ENCODE data around the gene VEZT.
"Not testable (repeated sequence)": the region's sequence is repeated elsewhere in the genome, so short reads cannot be mapped to it uniquely, and the experiment has no call there.

Gene VEZT

GRCh38 chr12:95217377-95218149 is at the start of gene VEZT, which contains the start of gene FGD6:
Gene VEZT, plus strand, starts transcription at chr12:95217807. Its CDS starts 44 bp downstream, at chr12:95217851.
Gene FGD6, minus strand, starts transcription at chr12:95217467. Its CDS starts 227 bp downstream, at chr12:95217240.
- DNase-seq (ENCODE audit: low read depth in 2 of 2): peak; percentile 92 to 94

GRCh38 chr12:95168746-95169145 is 48.9 kb upstream of the VEZT start:
- no peak for DNase-seq (ENCODE audit: low read depth in 2 of 2)

- no peak for DNase-seq (ENCODE audit: low read depth in 2 of 2)
Observed at GRCh38 chr12:95169368-95169767, 48.2 kb upstream of the VEZT start.

GRCh38 chr12:95173392-95174251 is 44.0 kb upstream of the VEZT start:
- no peak for DNase-seq (ENCODE audit: low read depth in 2 of 2)

GRCh38 chr12:95177201-95177768 is 40.3 kb upstream of the VEZT start:
- DNase-seq (ENCODE audit: low read depth in 2 of 2): no peak

- DNase-seq (ENCODE audit: low read depth in 2 of 2): no peak
Observed at GRCh38 chr12:95178136-95178535, 39.5 kb upstream of the VEZT start.

DNA sequence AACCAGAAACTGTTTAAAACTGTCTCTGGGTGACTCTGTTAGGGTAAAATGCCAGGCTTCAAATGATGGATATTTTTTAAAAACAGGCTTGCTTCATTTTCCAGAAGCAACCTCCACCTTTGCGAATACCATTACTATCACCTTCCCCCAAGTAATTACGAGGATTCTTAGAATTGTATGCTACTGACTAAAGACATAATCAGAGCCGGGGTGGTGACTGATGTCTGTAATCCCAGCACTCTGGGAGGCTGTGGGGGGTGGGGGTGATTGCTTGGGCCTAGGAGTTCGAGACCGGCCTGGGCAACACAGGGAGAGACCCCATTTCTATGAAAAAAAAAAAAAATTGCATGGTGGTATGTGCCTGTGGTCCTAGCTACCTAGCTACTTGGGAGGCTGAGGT is 38.6 kb upstream of the VEZT start:
- DNase-seq (ENCODE audit: low read depth in 2 of 2): no peak

GRCh38 chr12:95181103-95181502 is 36.5 kb upstream of the VEZT start:
- DNase-seq (ENCODE audit: low read depth in 2 of 2): no peak

- no peak for DNase-seq (ENCODE audit: low read depth in 2 of 2)
Observed at GRCh38 chr12:95182868-95183415, 34.7 kb upstream of the VEZT start.

DNA sequence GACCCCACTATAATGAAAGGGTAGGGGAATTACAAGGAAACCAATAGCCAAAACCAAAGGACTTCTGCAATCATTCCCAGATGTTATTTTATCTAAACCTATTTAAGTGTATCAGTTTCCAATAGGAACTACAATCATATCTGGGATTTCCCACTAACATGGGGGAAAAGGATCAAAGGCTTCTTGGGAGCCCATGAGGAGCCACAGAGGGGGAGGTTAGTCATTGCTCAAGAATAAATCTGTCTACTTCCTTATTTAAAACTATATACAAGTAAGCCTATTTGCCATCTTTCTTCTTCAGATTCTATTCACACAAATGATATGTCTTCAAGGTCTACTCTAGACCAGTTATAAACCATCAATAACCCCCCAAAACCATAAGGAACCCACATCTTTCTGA is 33.5 kb upstream of the VEZT start:
- DNase-seq (ENCODE audit: low read depth in 2 of 2): no peak

GRCh38 chr12:95185072-95185471 is 32.5 kb upstream of the VEZT start:
- no peak for DNase-seq (ENCODE audit: low read depth in 2 of 2)

DNA sequence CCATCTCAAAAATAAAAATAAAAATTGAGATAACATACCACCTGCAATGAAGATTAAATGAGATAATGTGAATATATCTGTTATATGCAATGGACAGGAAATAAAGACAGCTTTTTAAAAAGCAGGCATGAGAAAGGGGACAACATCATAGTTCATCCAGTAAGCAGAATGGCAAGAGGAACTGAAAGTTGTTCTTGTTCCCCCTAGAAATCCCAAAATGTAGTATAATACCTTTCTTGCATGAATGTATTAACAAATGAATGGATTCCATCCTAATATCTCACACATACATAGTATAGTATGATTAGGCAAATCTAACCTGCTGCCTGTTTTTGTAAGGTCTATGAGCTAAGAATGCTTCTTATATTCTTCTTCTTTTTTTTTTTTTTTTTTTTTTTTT is 31.8 kb upstream of the VEZT start:
- DNase-seq (ENCODE audit: low read depth in 2 of 2): no peak

- no peak for DNase-seq (ENCODE audit: low read depth in 2 of 2)
Observed at GRCh38 chr12:95187865-95188415, 29.7 kb upstream of the VEZT start.

DNA sequence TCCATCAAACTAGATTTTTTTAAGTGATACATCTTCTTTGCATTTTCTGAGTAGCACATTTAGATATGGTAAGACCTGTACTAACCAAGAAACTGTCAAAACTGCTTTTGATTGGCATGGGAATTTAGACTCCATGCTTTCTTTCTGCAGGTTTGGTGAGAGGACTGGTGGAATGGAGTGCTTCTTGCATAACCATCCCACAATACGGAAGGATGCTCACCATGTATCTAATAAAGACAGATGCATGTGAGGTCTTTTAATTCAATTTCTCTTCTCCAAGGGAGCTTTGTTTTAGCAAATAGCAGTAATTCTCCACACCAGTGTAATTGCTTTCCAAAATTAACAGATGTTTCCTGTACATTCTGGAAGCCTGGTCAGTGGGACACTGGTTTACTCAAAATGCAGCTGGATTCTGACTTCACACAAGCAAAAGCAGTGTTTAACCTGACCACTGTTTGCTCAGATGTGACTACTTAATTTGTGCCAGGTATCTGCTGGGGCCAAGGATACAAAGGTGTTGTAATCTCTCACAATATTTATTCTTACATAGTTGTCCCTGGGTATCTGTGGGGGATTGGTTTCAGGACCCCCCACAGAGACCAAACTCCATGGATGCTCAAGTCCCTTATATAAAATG is 26.4 kb upstream of the VEZT start:
- DNase-seq (ENCODE audit: low read depth in 2 of 2): no peak

- DNase-seq (ENCODE audit: low read depth in 2 of 2): no peak
Observed at GRCh38 chr12:95192271-95192670, 25.3 kb upstream of the VEZT start.

GRCh38 chr12:95193139-95193538 is 24.5 kb upstream of the VEZT start:
- no peak for DNase-seq (ENCODE audit: low read depth in 2 of 2)

DNA sequence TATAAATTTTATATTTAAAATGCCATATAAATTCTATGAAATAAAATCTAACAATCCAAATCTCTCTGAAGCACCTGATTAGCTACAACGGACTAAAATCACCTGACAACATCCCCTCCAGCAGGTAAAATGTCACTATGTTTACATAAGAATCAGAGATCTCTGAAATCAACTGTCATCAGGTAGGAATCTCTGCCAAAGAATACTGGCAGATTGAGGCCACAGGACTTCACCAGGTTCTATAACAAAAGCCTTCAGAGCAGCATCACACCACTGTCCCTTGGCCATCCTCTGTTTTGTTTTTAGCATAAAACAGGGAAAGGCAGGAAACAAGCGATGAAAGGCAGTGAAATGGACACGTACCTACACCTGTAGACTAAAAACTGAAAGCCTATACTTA is 22.5 kb upstream of the VEZT start:
- no peak for DNase-seq (ENCODE audit: low read depth in 2 of 2)

DNA sequence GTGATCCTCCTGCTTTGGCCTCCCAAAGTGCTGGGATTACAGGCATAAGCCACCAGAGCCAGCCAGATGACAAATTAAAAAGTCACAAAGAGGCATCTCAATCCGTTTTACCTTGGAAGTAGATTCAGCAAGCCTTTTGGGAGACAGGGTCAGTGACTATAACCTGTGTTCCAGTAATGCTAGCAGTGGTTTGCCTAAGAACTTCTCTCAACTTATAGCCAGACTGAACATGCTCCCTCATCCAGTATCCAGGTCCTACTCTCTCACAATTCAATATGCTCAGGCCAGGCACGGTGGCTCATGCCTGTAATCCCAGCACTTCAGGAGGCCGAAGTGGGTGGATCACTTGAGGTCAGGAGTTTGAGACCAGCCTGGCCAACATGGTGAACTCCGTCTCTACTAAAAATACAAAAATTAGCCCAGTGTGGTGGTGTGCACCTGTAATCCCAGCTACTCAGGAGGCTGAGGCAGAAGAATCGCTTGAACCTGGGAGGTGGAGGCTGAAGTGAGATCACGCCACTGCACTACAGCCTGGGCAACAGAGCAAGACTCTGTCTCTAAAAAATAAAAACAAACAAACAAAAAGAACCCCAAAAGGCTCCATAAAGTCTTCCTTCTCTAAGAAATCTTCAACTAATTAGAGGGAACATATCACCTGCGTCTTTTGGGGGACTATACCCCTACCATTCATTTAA is 20.6 kb upstream of the VEZT start:
- DNase-seq (ENCODE audit: low read depth in 2 of 2): not testable (repeated sequence)

DNA sequence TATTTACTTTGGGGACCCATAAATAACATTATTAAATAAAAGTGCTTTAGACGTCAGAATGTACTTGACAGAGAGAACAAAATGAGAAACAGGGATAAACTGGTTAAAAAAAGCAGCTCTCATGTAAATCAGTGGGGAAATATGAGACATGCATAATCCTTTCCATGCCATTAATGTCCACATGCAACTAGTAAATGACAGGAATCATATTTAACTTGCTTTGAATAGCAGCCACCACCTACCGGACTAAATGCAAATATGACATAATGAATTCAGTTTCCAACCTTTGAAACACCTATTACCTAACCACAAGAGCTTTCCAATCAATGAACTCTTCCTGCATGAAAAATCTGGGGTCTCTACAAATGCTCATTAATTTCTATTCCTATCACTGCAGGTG is 20.0 kb upstream of the VEZT start:
- no peak for DNase-seq (ENCODE audit: low read depth in 2 of 2)

DNA sequence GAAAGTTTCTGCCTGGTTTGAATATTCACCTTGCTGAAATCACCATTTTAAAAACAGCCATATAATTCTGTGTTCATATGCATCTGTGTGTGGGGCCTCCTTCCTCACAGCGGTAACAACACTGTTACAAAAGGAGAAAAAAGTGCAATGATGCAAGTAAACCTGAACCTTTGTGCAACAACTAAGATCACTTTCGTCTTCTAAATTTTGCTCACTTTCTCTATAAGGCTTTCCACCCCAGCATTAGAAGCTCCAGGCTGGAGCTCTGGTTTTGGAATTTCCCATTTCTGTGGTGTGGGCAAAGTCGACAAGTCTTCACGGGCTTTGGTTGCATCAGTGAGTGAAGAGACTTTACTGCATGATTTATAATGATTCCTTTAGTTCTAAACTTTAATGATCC is 18.7 kb upstream of the VEZT start:
- DNase-seq (ENCODE audit: low read depth in 2 of 2): no peak
